SK-N-SH (cell line): ENCODE measurements around the gene SAMD14. TPM values are rescaled to one million over a fixed set of nuclear protein-coding genes. Genes with fewer than 3 reads are reported as not detected.

Experiments used
- CTCF ChIA-PET: fragments of 300-600, 350-600 bp; formaldehyde crosslinking; extraction: SDS; loops from one replicate; lab custom pipeline; 2021; lab: Yijun Ruan, JAX
- POLR2A ChIA-PET: fragments of 350-600 bp; sonication (Branson Sonifier 250); formaldehyde crosslinking; extraction: SDS; loops from one replicate; lab custom pipeline; 2020; ENCODE audit warnings: antibody characterized with exemption, inconsistent platforms; lab: Yijun Ruan, JAX
- DNase-seq: peaks from one replicate; pipeline ENCODE4 v3.0.0; 2012
- H2AFZ ChIP-seq: fragments of 200-600 bp; sonication (generic); 2 replicates; pipeline ENCODE4 v1.8.1; 2016; ENCODE audit warnings: antibody characterized with exemption, mild to moderate bottlenecking, low read depth
- H3F3A ChIP-seq: fragments of 200-600 bp; sonication (generic); replicated peaks from 2 replicates; pipeline ENCODE3; 2016; ENCODE audit warnings: antibody characterized with exemption, mild to moderate bottlenecking; ENCODE audit not compliant: insufficient read depth
- H3K27ac ChIP-seq, 2 experiments: fragments of 200-500 bp in 1 of 2; fragments of 200-600 bp in 1 of 2; sonication (Bioruptor generic) in 1 of 2; sonication (generic), shearing (Covaris generic) in 1 of 2; 2 replicates each; pipeline versions ENCODE4 v1.5.1 to v1.6.1; 2014 to 2016; ENCODE audit warnings: low read depth in 2 of 2, inconsistent platforms in 1 of 2, low read length in 1 of 2, mild to moderate bottlenecking in 1 of 2, mixed read lengths in 1 of 2
- H3K27me3 ChIP-seq: fragments of 200-600 bp; sonication (generic), shearing (Covaris generic); 2 replicates; pipeline ENCODE4 v1.6.1; 2016; ENCODE audit warnings: mixed run types; ENCODE audit not compliant: insufficient read depth
- H3K36me3 ChIP-seq, 2 experiments: fragments of 200-500 bp in 1 of 2; fragments of 200-600 bp in 1 of 2; sonication (Bioruptor generic) in 1 of 2; sonication (generic) in 1 of 2; replicated peaks in 1 of 2; 2 replicates each; pipeline versions ENCODE3 to v1.5.1; 2014 to 2016; ENCODE audit warnings: low read length in 1 of 2, mild to moderate bottlenecking in 1 of 2; ENCODE audit not compliant: insufficient read depth in 2 of 2, control insufficient read depth in 1 of 2
- H3K4me1 ChIP-seq, 2 experiments: fragments of 200-500 bp in 1 of 2; fragments of 200-600 bp in 1 of 2; sonication (Bioruptor generic) in 1 of 2; sonication (generic), shearing (Covaris generic) in 1 of 2; 2 replicates each; pipeline versions ENCODE4 v1.5.1 to v1.6.1; 2014 to 2016; ENCODE audit warnings: low read depth in 1 of 2, low read length in 1 of 2, mixed run types in 1 of 2; ENCODE audit not compliant: insufficient read depth in 2 of 2, control insufficient read depth in 1 of 2
- H3K4me2 ChIP-seq: fragments of 200-600 bp; sonication (generic), shearing (Covaris generic); 2 replicates; pipeline ENCODE4 v1.6.1; 2017; ENCODE audit warnings: mixed run types
- H3K4me3 ChIP-seq, 2 experiments: fragments of 200-500 bp in 1 of 2; fragments of 200-600 bp in 1 of 2; sonication (Bioruptor generic) in 1 of 2; sonication (generic), shearing (Covaris generic) in 1 of 2; 2 replicates each; pipeline versions ENCODE4 v1.5.1 to v1.8.1; 2014 to 2016; ENCODE audit warnings: low read depth in 2 of 2, inconsistent platforms in 1 of 2, low read length in 1 of 2, mild to moderate bottlenecking in 1 of 2, mixed read lengths in 1 of 2, moderate library complexity in 1 of 2
- H3K79me2 ChIP-seq: fragments of 200-600 bp; sonication (generic); 2 replicates; pipeline ENCODE4 v1.8.1; 2017; ENCODE audit warnings: mild to moderate bottlenecking; ENCODE audit not compliant: insufficient read depth
- H3K9ac ChIP-seq: fragments of 200-600 bp; sonication (generic); 2 replicates; pipeline ENCODE4 v1.6.1; 2017; ENCODE audit warnings: mixed run types
- H3K9me2 ChIP-seq: fragments of 200-600 bp; sonication (generic); 2 replicates; pipeline ENCODE4 v1.6.1; 2017; ENCODE audit warnings: mixed run types
- H3K9me3 ChIP-seq: fragments of 200-600 bp; sonication (generic); 2 replicates; pipeline ENCODE4 v1.6.1; 2017; ENCODE audit warnings: mixed run types, mild to moderate bottlenecking, moderate library complexity
- H4K20me1 ChIP-seq: fragments of 200-600 bp; sonication (generic); 2 replicates; pipeline ENCODE4 v1.6.1; 2017; ENCODE audit warnings: mild to moderate bottlenecking, mixed run types; ENCODE audit not compliant: insufficient read depth
- CHD2 ChIP-seq: fragments of 150-350 bp; IDR thresholded peaks from 2 replicates; pipeline ENCODE4 v1.6.1; 2018; ENCODE audit warnings: low read length; ENCODE audit not compliant: partially characterized antibody
- ELF1 ChIP-seq: IDR thresholded peaks from 2 replicates; pipeline ENCODE4 v1.4.0; 2012
- GATA2 ChIP-seq: sonication (generic); formaldehyde crosslinking; IDR thresholded peaks from 2 replicates; pipeline ENCODE4 v1.5.0; 2020; ENCODE audit warnings: mild to moderate bottlenecking, missing genetic modification reagents
- JUND ChIP-seq: IDR thresholded peaks from 2 replicates; pipeline ENCODE4 v1.4.0; 2012
- NRF1 ChIP-seq: IDR thresholded peaks from 2 replicates; pipeline ENCODE4 v1.6.1; 2012; ENCODE audit warnings: low read depth, mild to moderate bottlenecking, low read length
- TAF1 ChIP-seq: IDR thresholded peaks from 2 replicates; pipeline ENCODE4 v1.6.1; 2012; ENCODE audit warnings: low read depth, mild to moderate bottlenecking, low read length, moderate library complexity, borderline replicate concordance
- USF1 ChIP-seq: IDR thresholded peaks from 2 replicates; pipeline ENCODE4 v1.4.0; 2012; ENCODE audit warnings: low read depth, borderline replicate concordance
- USF2 ChIP-seq: fragments of 150-350 bp; IDR thresholded peaks from 2 replicates; pipeline ENCODE4 v1.6.1; 2017; ENCODE audit warnings: antibody characterized with exemption, low read length, low read depth, borderline replicate concordance
- YY1 ChIP-seq: IDR thresholded peaks from 2 replicates; pipeline ENCODE4 v1.4.0; 2012; ENCODE audit warnings: low read depth, mild to moderate bottlenecking
- ZBTB33 ChIP-seq: IDR thresholded peaks from 2 replicates; pipeline ENCODE4 v1.4.0; 2012; ENCODE audit warnings: low read depth, borderline replicate concordance
- WGBS: methylation state at CpG from one replicate; pipeline ENCODE4 v1.1.6; 2017; ENCODE audit warnings: low lambda C conversion rate; 5-methylcytosine and 5-hydroxymethylcytosine counted together
- polyA plus RNA-seq, 3 experiments: library from polyadenylated mRNA; depleted of rRNA; stranded (reverse); fragments of >200 nt; gene quantifications; 2 replicates each; pipeline ENCODE4 v1.2.3, GENCODE V29; 2012
- TF ChIP-seq, protein P1 (sequence below): IDR thresholded peaks from 2 replicates; pipeline ENCODE4 v1.4.0; 2012; ENCODE audit warnings: low read depth
- TF ChIP-seq, protein P2 (sequence below): IDR thresholded peaks from 2 replicates; pipeline ENCODE4 v1.6.1; 2012; ENCODE audit warnings: mild to moderate bottlenecking, low read depth, low read length, moderate library complexity

SAMD14 gene
- polyA plus RNA-seq, 1 of the 3 experiments (the other 2 are of a cell fraction) = 3.4 TPM

DNA sequence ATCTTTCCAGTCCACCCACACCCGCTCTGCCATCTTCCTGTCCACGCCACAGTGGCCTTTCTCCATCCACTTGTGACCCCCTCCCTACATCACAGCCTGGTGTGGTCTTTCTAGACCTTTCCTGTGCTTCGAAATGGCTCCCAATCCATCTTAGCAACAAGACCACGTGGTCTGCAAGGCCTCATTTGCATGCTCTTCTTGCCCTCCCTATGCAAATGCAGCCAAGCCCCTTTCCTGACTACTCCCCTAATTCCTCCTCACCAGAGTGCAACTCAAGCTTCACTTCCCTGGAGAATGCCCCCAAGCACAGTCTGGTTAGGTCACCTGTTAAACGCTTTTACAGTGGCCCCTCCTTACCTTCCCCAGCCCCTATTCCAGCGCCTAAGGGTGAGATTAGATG is 14.4 kb upstream of the SAMD14 start (continued):
- TF ChIP-seq CHD2 = no peak
- no peak for TF ChIP-seq ELF1
- TF ChIP-seq, all 33 proteins: peak for 0

GRCh38 chr17:50143461-50144176 is 13.7 kb upstream of the SAMD14 start:
- DNase-seq = no peak
- TF ChIP-seq ZBTB33 (no peak), NRF1 (no peak), ELF1 (no peak), USF1 (no peak), JUND (no peak), USF2 (no peak)
- TF ChIP-seq, protein P1, sequence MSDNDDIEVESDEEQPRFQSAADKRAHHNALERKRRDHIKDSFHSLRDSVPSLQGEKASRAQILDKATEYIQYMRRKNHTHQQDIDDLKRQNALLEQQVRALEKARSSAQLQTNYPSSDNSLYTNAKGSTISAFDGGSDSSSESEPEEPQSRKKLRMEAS = no peak
- no peak overlapping the region for H3K4me3 ChIP-seq
- POLR2A ChIA-PET = no interaction called here
- H3K9me2 ChIP-seq = no peaks in the 10 kb centered on the region
- CTCF ChIA-PET = interaction anchor here (1.0 to 9.3 kb wide), 6 partner anchors 18 to 155 kb away, joined by 3 to 117 read pairs (median 6); partner anchors contain the start of gene PDK2
- H3K4me1 ChIP-seq = peaks cover 21 to 36% of the 10 kb centered on the region in 2 experiments; a peak in 3 of 4 replicates
- H3K27me3 ChIP-seq = no peaks in the 10 kb centered on the region
- no peak overlapping the region for H3K4me2 ChIP-seq
- 94% methylated on average over 17 of the region's 20 CpGs for WGBS
- no peak overlapping the region for H3K9ac ChIP-seq
- H2AFZ ChIP-seq = no peak overlapping the region
- no peak overlapping the region for H3K27ac ChIP-seq
- peaks cover 78% of the 10 kb centered on the region for H4K20me1 ChIP-seq
- H3K9me3 ChIP-seq = no peaks in the 10 kb centered on the region
- H3K79me2 ChIP-seq = peaks cover 66% of the 10 kb centered on the region
- peaks cover 31% of the 10 kb centered on the region for H3F3A ChIP-seq
- H3K36me3 ChIP-seq = peaks cover 45 to 68% of the 10 kb centered on the region in 2 experiments

DNA sequence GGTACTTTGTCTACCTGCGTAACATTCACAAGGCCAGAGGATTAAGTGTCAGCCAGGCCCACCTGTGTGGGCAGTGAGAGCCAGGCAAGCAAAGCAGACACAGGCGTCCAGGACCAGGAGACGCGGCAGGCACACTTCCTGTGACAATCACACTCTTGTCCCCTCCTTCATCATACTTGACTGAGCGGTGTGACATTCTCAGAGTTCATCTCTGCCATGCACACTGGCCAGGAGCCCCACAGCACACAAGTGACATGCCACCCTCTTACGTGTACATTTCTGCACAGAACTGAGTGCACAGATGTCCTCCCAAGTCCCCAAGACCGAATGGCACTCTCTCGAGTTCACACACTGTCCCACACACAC is 11.8 kb upstream of the SAMD14 start:
- Histone ChIP-seq H3K79me2 (peaks cover 47% of the 10 kb centered on the region), H4K20me1 (peaks cover 59% of the 10 kb centered on the region), H3K9ac (no peak overlapping the region), H3K4me3 (no peak overlapping the region), H3K4me1 (peaks cover 9 to 17% of the 10 kb centered on the region in 2 experiments; a peak in 2 of 4 replicates), H3F3A (peaks cover 17% of the 10 kb centered on the region), H3K27ac (no peak overlapping the region), H3K9me2 (no peaks in the 10 kb centered on the region), H3K27me3 (no peaks in the 10 kb centered on the region), H3K36me3 (peaks cover 44 to 86% of the 10 kb centered on the region in 2 experiments), H2AFZ (no peak overlapping the region), H3K9me3 (no peaks in the 10 kb centered on the region), H3K4me2 (no peak overlapping the region)
- no peak for DNase-seq
- CTCF ChIA-PET = interaction anchor here (1.4 to 9.3 kb wide), 7 partner anchors 9 to 57 kb away, joined by 3 to 169 read pairs (median 21); partner anchors contain the start of genes PPP1R9B and SAMD14
- no peak for TF ChIP-seq JUND
- TF ChIP-seq TAF1 = no peak
- TF ChIP-seq, protein P1 = no peak
- no peak for TF ChIP-seq ZBTB33
- TF ChIP-seq, protein P2, sequence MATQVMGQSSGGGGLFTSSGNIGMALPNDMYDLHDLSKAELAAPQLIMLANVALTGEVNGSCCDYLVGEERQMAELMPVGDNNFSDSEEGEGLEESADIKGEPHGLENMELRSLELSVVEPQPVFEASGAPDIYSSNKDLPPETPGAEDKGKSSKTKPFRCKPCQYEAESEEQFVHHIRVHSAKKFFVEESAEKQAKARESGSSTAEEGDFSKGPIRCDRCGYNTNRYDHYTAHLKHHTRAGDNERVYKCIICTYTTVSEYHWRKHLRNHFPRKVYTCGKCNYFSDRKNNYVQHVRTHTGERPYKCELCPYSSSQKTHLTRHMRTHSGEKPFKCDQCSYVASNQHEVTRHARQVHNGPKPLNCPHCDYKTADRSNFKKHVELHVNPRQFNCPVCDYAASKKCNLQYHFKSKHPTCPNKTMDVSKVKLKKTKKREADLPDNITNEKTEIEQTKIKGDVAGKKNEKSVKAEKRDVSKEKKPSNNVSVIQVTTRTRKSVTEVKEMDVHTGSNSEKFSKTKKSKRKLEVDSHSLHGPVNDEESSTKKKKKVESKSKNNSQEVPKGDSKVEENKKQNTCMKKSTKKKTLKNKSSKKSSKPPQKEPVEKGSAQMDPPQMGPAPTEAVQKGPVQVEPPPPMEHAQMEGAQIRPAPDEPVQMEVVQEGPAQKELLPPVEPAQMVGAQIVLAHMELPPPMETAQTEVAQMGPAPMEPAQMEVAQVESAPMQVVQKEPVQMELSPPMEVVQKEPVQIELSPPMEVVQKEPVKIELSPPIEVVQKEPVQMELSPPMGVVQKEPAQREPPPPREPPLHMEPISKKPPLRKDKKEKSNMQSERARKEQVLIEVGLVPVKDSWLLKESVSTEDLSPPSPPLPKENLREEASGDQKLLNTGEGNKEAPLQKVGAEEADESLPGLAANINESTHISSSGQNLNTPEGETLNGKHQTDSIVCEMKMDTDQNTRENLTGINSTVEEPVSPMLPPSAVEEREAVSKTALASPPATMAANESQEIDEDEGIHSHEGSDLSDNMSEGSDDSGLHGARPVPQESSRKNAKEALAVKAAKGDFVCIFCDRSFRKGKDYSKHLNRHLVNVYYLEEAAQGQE = no peak
- no peak for TF ChIP-seq YY1
- TF ChIP-seq GATA2 (CRISPR knock-in tag) = no peak
- POLR2A ChIA-PET = no interaction called here
- WGBS = 93% methylated on average over 8 of the region's 8 CpGs
